GM12864 (cell line): Measurements from ENCODE around the gene SPDYC.
A peak's percentile ranks its signal among the peaks of the same experiment; 100 is the strongest.

Source experiments
- DNase-seq: peaks from one replicate; pipeline ENCODE4 v3.0.0-alpha.2; 2011; ENCODE audit warnings: low read depth
- H3K4me3 ChIP-seq: 2 replicates; pipeline ENCODE4 v1.5.1; 2011; ENCODE audit warnings: mild to moderate bottlenecking, low read depth, low read length, control low read depth
- CTCF ChIP-seq: IDR thresholded peaks from 2 replicates; pipeline ENCODE4 v1.5.1; 2011; ENCODE audit warnings: low read depth, mild to moderate bottlenecking, moderate library complexity, low read length, control low read depth, inconsistent platforms; ENCODE audit errors: missing control alignments

The SPDYC gene

GRCh38 chr11:65213322-65214211, 43.5 kb downstream of the SPDYC start:
- no peak for TF ChIP-seq CTCF
- DNase-seq: no peak
- H3K4me3 ChIP-seq: no peak overlapping the region

- no peak for DNase-seq
- H3K4me3 ChIP-seq: no peak overlapping the region
- TF ChIP-seq CTCF: no peak
Observed at GRCh38 chr11:65214212-65214845, 44.3 kb downstream of the SPDYC start.

- peak; percentile 30 for DNase-seq
- no peak overlapping the region for H3K4me3 ChIP-seq
- no peak for TF ChIP-seq CTCF
Observed at GRCh38 chr11:65215441-65216076, 45.5 kb downstream of the SPDYC start.

GRCh38 chr11:65216830-65217229, 46.8 kb downstream of the SPDYC start:
- no peak overlapping the region for H3K4me3 ChIP-seq
- TF ChIP-seq CTCF: peak; percentile 22
- no peak for DNase-seq

DNA sequence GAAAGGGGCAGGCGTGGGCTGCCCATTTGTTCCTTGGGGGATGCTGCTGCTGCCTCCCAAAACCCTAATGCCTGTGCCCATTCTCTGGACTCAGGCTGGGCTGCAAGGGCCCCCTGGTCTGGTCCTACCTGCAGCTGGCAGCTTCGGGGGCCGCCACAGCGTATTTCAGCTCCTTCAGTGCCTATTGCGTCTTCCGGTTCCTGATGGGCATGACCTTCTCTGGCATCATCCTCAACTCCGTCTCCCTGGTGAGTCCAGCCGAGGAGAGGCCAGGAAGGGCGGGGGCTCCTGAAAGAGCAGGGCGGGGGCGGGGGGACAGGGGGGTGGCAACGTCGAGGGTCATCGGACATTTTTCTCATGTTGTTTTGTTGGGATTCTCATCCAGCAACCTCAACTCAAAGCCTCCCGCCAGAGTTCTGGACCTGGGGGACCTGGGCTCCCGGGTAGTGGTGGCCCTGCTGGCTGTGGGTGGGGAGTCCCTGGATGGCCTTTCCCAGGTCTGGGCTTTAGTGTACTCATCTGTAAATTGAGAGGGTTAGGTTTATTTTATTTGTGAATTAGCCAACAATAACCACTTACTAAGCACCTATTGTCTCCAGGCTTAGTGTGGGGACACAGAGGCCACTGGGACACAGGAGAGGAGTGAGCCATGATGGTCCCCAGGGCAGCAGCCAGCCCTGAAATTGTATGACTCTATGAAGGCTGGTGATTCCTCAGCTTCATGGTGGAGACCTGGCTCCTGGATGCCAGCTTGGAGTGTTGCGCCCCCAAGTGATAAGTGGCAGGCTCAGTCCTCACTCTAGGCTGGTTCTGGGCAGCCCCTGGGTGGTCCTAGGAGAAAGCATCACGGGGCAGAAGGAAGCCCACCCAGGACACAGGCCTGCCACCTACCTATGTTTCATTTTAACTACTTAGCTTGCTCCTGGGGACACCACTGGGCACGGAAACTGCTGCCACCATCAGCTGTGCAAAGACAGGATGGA, 47.7 kb downstream of the SPDYC start:
- no peak for TF ChIP-seq CTCF
- no peak for DNase-seq
- H3K4me3 ChIP-seq: no peak overlapping the region

- no peak overlapping the region for H3K4me3 ChIP-seq
- no peak for DNase-seq
- no peak for TF ChIP-seq CTCF
Observed at GRCh38 chr11:65218446-65218845, 48.4 kb downstream of the SPDYC start.
